Heart left ventricle (tissue), 16 donors: ENCODE results near the gene EMX1. TPM values are rescaled to one million over a fixed set of nuclear protein-coding genes. Genes with fewer than 3 reads are reported as not detected.

Source experiments
- ATAC-seq, 4 donors: fragments of 200-7000 bp; cut with Tn5 transposase; one replicate each; pipeline ENCODE4 v1.9.1; 2020 to 2022; ENCODE audit warnings: moderate library complexity in 4 of 4, mild to moderate bottlenecking in 3 of 4, moderate number of reproducible peaks in 1 of 4
- DNase-seq, 5 donors: peaks; one replicate each; pipeline ENCODE4 v3.0.0-alpha.2; 2020
- H3K27ac ChIP-seq, 12 donors: fragments of 200-600 bp; sonication (generic) in 4 of 12; one replicate each; pipeline versions ENCODE4 v1.5.0 to v1.8.0; 2016 to 2022; ENCODE audit warnings: mild to moderate bottlenecking in 2 of 12
- H3K27me3 ChIP-seq, 9 donors: fragments of 200-600 bp; sonication (generic) in 2 of 9; one replicate each; pipeline versions ENCODE4 v1.5.1 to v1.8.0; 2016 to 2022; ENCODE audit warnings: mild to moderate bottlenecking in 3 of 9
- H3K36me3 ChIP-seq, 9 donors: fragments of 200-600 bp; sonication (generic) in 2 of 9; one replicate each; pipeline versions ENCODE4 v1.5.0 to v1.8.0; 2018 to 2022; ENCODE audit warnings: mild to moderate bottlenecking in 2 of 9
- H3K4me1 ChIP-seq, 12 donors: fragments of 200-600 bp; sonication (generic) in 4 of 12; one replicate each; pipeline versions ENCODE4 v1.5.0 to v1.8.0; 2016 to 2022; ENCODE audit warnings: mild to moderate bottlenecking in 3 of 12
- H3K4me3 ChIP-seq, 12 donors: fragments of 200-600 bp; sonication (generic) in 4 of 12; one replicate each; pipeline versions ENCODE4 v1.5.0 to v1.8.0; 2017 to 2022; ENCODE audit warnings: mild to moderate bottlenecking in 9 of 12, moderate library complexity in 4 of 12
- H3K9me3 ChIP-seq, 12 donors: fragments of 200-600 bp; sonication (generic) in 4 of 12; one replicate each; pipeline versions ENCODE4 v1.5.0 to v1.8.0; 2016 to 2022; ENCODE audit warnings: mild to moderate bottlenecking in 1 of 12
- CTCF ChIP-seq, 12 donors: fragments of 200-600 bp; sonication (generic) in 4 of 12; IDR thresholded peaks; one replicate each; pipeline versions ENCODE4 v1.5.0 to v1.8.0; 2018 to 2022; ENCODE audit warnings: antibody characterized with exemption in 12 of 12, mild to moderate bottlenecking in 5 of 12
- POLR2A ChIP-seq, 2 donors: fragments of 450-650 bp; IDR thresholded peaks; one replicate each; pipeline ENCODE4 v1.6.1; 2017; ENCODE audit warnings: antibody characterized with exemption in 2 of 2, mild to moderate bottlenecking in 2 of 2, moderate library complexity in 2 of 2
- WGBS, 4 donors: extraction: QIAGEN DNeasy Blood & Tissue Kit in 2 of 4; methylation state at CpG; one replicate each; pipeline versions ENCODE4 v1.1.5 to v1.1.7; 2013 to 2018; 5-methylcytosine and 5-hydroxymethylcytosine counted together
- intact Hi-C, 10 donors: fragments of 100-400 bp; cut with DNase I; formaldehyde crosslinking; loops; one replicate each; pipeline versions ENCODE4 v1.11.1 to v1.14.2; 2022
- polyA plus RNA-seq, 2 donors: library from polyadenylated mRNA; stranded (reverse); fragments of 200-250 nt; gene quantifications; one replicate each; pipeline ENCODE4 v1.2.3, GENCODE V29; 2013
- total RNA-seq, 9 donors: library from RNA; depleted of rRNA in 2 of 9; stranded (reverse); fragments of >200 nt in 2 of 9; fragmentation: NEBNext Ultra II Directional in 3 of 9; extraction: Animal tissue kit (Norgen Biotek cat#: 25700) in 3 of 9; gene quantifications; one replicate each; pipeline versions ENCODE4 v1.1.0 to v1.2.4, GENCODE V29; 2016 to 2023
- donor health status: ischemic (EF 13 %, LVEDD 7.1; RV severe dilation, severe dysfunction).
- donor health status: healthy with polysubstance abuse.
- donor health status: DM: no; HTN: yes; CAD: no.
- donor health status: DM: no; HTN: no; CAD: no.
- donor health status: ischemic (EF 25% LVEDD 6.9; RV normal size, moderate dysfunction).
- donor health status: ischemic (EF 25% LVEDD 5.7; RV mildly dilated, moderate dysfunction).
- donor health status: healthy.
- donor health status: DM: yes; HTN: yes; CAD: no.
- donor health status: ischemic (EF 35%, LVEDD 5.7; RV mildly dilated, moderate dysfunction).
- donor health status: nonischemic (EF 11% LVEDD 7.7; RV severe dilation, severe dysfunction).
- donor health status: DM: yes; HTN: yes; CAD: no.
- donor health status: PGD.
- donor health status: ischemic (EF 29% LVEDD 5.4; RV normal size, mild dysfunction).
- donor health status: nonischemic (EF 23%, LVEDD 6.1; RV moderate dilation, normal function).

EMX1 gene
- total and polyA plus RNA-seq, 11 donors, result not detected

DNA sequence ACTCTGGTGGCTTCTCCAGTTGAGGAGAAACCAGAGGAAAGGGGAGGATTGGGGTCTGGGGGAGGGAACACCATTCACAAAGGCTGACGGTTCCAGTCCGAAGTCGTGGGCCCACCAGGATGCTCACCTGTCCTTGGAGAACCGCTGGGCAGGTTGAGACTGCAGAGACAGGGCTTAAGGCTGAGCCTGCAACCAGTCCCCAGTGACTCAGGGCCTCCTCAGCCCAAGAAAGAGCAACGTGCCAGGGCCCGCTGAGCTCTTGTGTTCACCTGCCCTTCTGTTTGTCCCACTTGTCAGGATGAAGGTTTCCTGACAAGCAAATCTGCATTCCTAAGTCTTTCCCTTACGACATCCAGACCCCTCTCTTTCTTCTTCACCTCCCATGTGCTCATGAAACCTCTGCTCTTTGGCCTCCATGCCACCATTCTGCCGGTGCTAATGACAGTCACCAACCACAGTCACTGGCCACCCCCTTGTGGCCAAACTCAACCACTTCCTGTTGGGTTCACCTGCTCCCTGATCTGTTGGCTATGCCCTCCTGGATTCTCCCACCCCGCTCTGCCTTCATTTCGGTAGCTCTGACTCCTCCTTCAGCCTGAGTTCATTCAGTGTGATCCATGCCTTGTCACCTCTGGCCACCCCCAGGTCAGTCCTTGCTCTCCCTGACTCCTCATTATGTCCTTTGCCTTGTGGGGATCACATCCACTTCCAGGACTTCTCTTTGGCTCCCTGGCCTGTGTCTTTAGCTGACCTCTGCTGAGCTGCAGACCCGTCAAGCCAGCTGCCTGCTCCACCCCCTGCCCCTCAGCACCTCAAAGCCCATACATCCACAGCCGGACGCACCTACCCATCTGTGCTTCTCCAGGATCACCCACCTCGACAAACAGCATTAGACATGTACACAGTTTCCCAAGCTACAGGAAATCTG lies 17.6 kb downstream of the EMX1 start:
- H3K27me3 ChIP-seq, result peaks cover 0 to 20% (median 0%) of the 10 kb centered on the region in 9 donors
- no peak overlapping the region for H3K4me3 ChIP-seq
- TF ChIP-seq CTCF (IDR thresholded peaks at IDR 0.05), result peak in 3 of 12 donors; percentile 13 to 23 (median 18)
- TF ChIP-seq POLR2A (IDR thresholded peaks at IDR 0.05), result no peak
- intact Hi-C loops, result no loop called here
- H3K4me1 ChIP-seq, result peaks cover 0 to 8% (median 0%) of the 10 kb centered on the region in 12 donors
- no peaks in the 10 kb centered on the region for H3K9me3 ChIP-seq
- 84 to 86% (median 85%) methylated on average over 14 of the region's 14 CpGs for WGBS, 4 donors
- peak in 1 of 5 donors; percentile 51 for DNase-seq
- H3K36me3 ChIP-seq, result no peaks in the 10 kb centered on the region
- no peak overlapping the region for H3K27ac ChIP-seq
- no peak for ATAC-seq

DNA sequence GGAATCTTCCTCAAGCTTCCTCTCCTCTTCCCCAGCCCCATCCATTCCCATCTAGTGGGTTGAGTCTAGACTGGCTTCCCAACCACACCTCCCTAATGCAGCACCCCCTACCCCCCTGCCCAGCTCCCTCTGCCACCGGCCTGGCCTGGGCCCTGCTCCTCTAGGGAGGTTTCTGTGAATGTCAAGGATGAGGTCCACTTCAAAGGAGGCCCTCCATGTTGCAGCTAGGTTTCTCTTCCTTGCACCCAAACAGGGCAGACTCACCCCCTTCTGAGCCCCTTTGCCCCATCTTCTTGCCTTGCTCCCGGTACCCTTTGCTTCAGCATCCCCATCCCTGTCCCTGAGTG lies 18.3 kb downstream of the EMX1 start:
- DNase-seq, result peak in 1 of 5 donors; percentile 22
- WGBS, 4 donors, result 82 to 94% (median 88%) methylated on average over 2 of the region's 2 CpGs

DNA sequence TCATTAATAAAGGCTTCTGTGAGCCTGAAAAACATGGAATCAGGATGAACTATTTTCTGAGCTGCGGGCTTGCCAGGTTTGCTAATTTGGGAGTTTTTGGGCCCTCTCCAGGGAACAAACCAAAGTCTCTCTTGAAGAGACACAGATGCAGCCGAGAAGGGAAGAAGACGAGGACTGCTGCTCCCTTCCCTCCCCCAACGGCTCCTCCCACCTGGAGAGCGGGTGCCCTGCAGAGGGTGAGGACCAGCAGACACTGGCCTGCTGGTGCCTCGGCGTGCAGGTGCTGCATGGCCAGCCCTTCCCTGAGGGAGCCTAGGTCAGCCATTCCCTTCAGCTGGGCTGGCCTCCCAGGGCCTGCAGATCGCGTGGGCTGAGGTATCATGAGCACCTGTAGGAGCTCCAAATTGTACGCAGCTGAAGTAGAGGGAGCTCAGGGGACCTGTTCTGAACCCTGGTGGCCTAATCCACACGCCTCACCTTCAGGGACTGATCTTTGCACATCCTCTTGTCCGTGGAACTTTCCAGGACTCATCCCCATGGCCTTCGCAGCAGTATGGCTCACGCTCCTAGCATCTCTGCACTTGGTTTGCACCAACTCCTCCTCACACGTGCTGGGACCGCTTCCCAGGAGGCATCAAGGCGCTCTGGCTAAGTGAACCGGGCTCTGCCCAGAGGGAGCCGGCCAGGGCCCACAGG lies 19.5 kb downstream of the EMX1 start:
- H3K27me3 ChIP-seq, result peaks cover 0 to 8% (median 0%) of the 10 kb centered on the region in 9 donors
- peaks cover 0 to 8% (median 0%) of the 10 kb centered on the region in 12 donors for H3K4me1 ChIP-seq
- WGBS, 4 donors, result 65 to 76% (median 71%) methylated on average over 14 to 19 of the region's 19 CpGs
- ATAC-seq (no peak), DNase-seq (peak in 1 of 5 donors; percentile 46)
- no peak overlapping the region for H3K4me3 ChIP-seq
- intact Hi-C loops, result no loop called here
- no peaks in the 10 kb centered on the region for H3K36me3 ChIP-seq
- TF ChIP-seq POLR2A (IDR thresholded peaks at IDR 0.05), result no peak
- no peak for TF ChIP-seq CTCF (IDR thresholded peaks at IDR 0.05)
- no peaks in the 10 kb centered on the region for H3K9me3 ChIP-seq
- H3K27ac ChIP-seq, result no peak overlapping the region

More for the DNA sequence above, 18.3 kb downstream of the EMX1 start:
- Histone ChIP-seq H3K4me1 (peaks cover 0 to 8% (median 0%) of the 10 kb centered on the region in 12 donors), H3K36me3 (no peaks in the 10 kb centered on the region), H3K27ac (no peak overlapping the region), H3K4me3 (no peak overlapping the region), H3K9me3 (no peaks in the 10 kb centered on the region), H3K27me3 (peaks cover 0 to 14% (median 0%) of the 10 kb centered on the region in 9 donors)
- TF ChIP-seq CTCF (IDR thresholded peaks at IDR 0.05), result no peak
- TF ChIP-seq POLR2A (IDR thresholded peaks at IDR 0.05), result no peak
- no peak for ATAC-seq
- intact Hi-C loops, result no loop called here

GRCh38 chr2:72937356-72937669 lies 20.0 kb downstream of the EMX1 start:
- Histone ChIP-seq H3K27me3 (peaks cover 0 to 5% (median 0%) of the 10 kb centered on the region in 9 donors), H3K36me3 (no peaks in the 10 kb centered on the region), H3K4me3 (no peak overlapping the region), H3K9me3 (no peaks in the 10 kb centered on the region), H3K4me1 (peaks cover 0 to 8% (median 0%) of the 10 kb centered on the region in 12 donors), H3K27ac (no peak overlapping the region)
- no peak for TF ChIP-seq POLR2A (IDR thresholded peaks at IDR 0.05)
- DNase-seq (peak in 1 of 5 donors; percentile 38), ATAC-seq (no peak)
- intact Hi-C loops, result no loop called here
- 85 to 91% (median 86%) methylated on average over 15 of the region's 15 CpGs for WGBS, 4 donors
